CD4-positive, alpha-beta T cell treated with Interleukin-21 for 1 hour (primary cell): Measurements from ENCODE around the gene ZNF281.
"Not testable (repeated sequence)": the region's sequence is repeated elsewhere in the genome, so short reads cannot be mapped to it uniquely, and the experiment has no call there.

Experiments used
- DNase-seq: peaks from one replicate; pipeline ENCODE4 v3.0.0-alpha.2; 2020

ZNF281 gene

GRCh38 chr1:200409761-200410565 lies at the start of gene ZNF281:
Gene ZNF281, minus strand, starts transcription at chr1:200410036. Its CDS starts 331 bp downstream, at chr1:200409705.
- DNase-seq, result peak; percentile 96

- no peak for DNase-seq
Observed at GRCh38 chr1:200458780-200459179, 48.9 kb upstream of the ZNF281 start.

- DNase-seq, result no peak
Observed at GRCh38 chr1:200457810-200458209, 48.0 kb upstream of the ZNF281 start.

GRCh38 chr1:200454425-200454824 lies 44.6 kb upstream of the ZNF281 start:
- DNase-seq, result no peak

- DNase-seq, result no peak
Observed at GRCh38 chr1:200453553-200453905, 43.7 kb upstream of the ZNF281 start.

GRCh38 chr1:200452850-200453552 lies 43.2 kb upstream of the ZNF281 start:
- DNase-seq, result no peak

- no peak for DNase-seq
Observed at GRCh38 chr1:200448034-200448762, 38.4 kb upstream of the ZNF281 start.

GRCh38 chr1:200445213-200445612 lies 35.4 kb upstream of the ZNF281 start:
- no peak for DNase-seq

GRCh38 chr1:200444478-200444877 lies 34.6 kb upstream of the ZNF281 start:
- no peak for DNase-seq

- DNase-seq, result no peak
Observed at GRCh38 chr1:200443860-200444259, 34.0 kb upstream of the ZNF281 start.

GRCh38 chr1:200442537-200443156 lies 32.8 kb upstream of the ZNF281 start:
- no peak for DNase-seq

GRCh38 chr1:200442023-200442422 lies 32.2 kb upstream of the ZNF281 start:
- no peak for DNase-seq

- no peak for DNase-seq
Observed at GRCh38 chr1:200438911-200439310, 29.1 kb upstream of the ZNF281 start.

GRCh38 chr1:200438413-200438812 lies 28.6 kb upstream of the ZNF281 start:
- not testable (repeated sequence) for DNase-seq

GRCh38 chr1:200437556-200438203 lies 27.8 kb upstream of the ZNF281 start:
- peak; percentile 18 for DNase-seq

GRCh38 chr1:200437088-200437487 lies 27.3 kb upstream of the ZNF281 start:
- no peak for DNase-seq

GRCh38 chr1:200436436-200436835 lies 26.6 kb upstream of the ZNF281 start:
- DNase-seq, result no peak

- no peak for DNase-seq
Observed at GRCh38 chr1:200435200-200435780, 25.5 kb upstream of the ZNF281 start.

- DNase-seq, result no peak
Observed at GRCh38 chr1:200433586-200433985, 23.8 kb upstream of the ZNF281 start.

- DNase-seq, result no peak
Observed at GRCh38 chr1:200432586-200432985, 22.8 kb upstream of the ZNF281 start.

- no peak for DNase-seq
Observed at GRCh38 chr1:200429221-200429751, 19.4 kb upstream of the ZNF281 start.
